CD14-positive monocyte (primary cell): ENCODE results near the gene BRD3OS. TPM values are rescaled to one million over a fixed set of nuclear protein-coding genes. Genes with fewer than 3 reads are reported as not detected.
A peak's percentile ranks its signal among the peaks of the same experiment; 100 is the strongest.

Source experiments
- DNase-seq, 3 donors: peaks; one replicate each; pipeline ENCODE4 v3.0.0-alpha.2; 2011 to 2022
- H2AFZ ChIP-seq: 2 replicates; pipeline ENCODE4 v1.6.0; 2012; ENCODE audit warnings: mild to moderate bottlenecking, low read depth, low read length, inconsistent platforms; ENCODE audit not compliant: insufficient read depth, poor library complexity, severe bottlenecking
- H3K27ac ChIP-seq, 2 donors: 1 replicate in 1 of 2; 2 replicates in 1 of 2; pipeline ENCODE4 v1.5.1; 2012 to 2013; ENCODE audit warnings: low read length in 2 of 2, control low read depth in 1 of 2, inconsistent platforms in 1 of 2, low read depth in 1 of 2, mild to moderate bottlenecking in 1 of 2
- H3K27me3 ChIP-seq, 2 donors: one replicate each; pipeline versions ENCODE4 v1.6.0 to v1.6.1; 2011 to 2013; ENCODE audit warnings: low read length in 2 of 2; ENCODE audit not compliant: control insufficient read depth in 2 of 2, insufficient read depth in 2 of 2
- H3K36me3 ChIP-seq, 2 donors: replicated peaks in 1 of 2; 1 replicate in 1 of 2; 2 replicates in 1 of 2; pipeline versions ENCODE4 v1.5.1 to v1.6.1; 2012 to 2013; ENCODE audit warnings: low read length in 2 of 2, control low read depth in 1 of 2, inconsistent platforms in 1 of 2, mild to moderate bottlenecking in 1 of 2; ENCODE audit not compliant: insufficient read depth in 2 of 2, control insufficient read depth in 1 of 2
- H3K4me1 ChIP-seq, 2 donors: 1 replicate in 1 of 2; 2 replicates in 1 of 2; pipeline versions ENCODE4 v1.5.1 to v1.6.1; 2012 to 2013; ENCODE audit warnings: low read length in 2 of 2, control low read depth in 1 of 2, inconsistent platforms in 1 of 2, mild to moderate bottlenecking in 1 of 2, moderate library complexity in 1 of 2; ENCODE audit not compliant: insufficient read depth in 2 of 2, control insufficient read depth in 1 of 2
- H3K4me2 ChIP-seq: replicated peaks from 2 replicates; pipeline ENCODE3; 2012; ENCODE audit warnings: low read length, moderate library complexity, mild to moderate bottlenecking; ENCODE audit not compliant: poor library complexity, severe bottlenecking; ENCODE audit errors: extremely low read depth
- H3K4me3 ChIP-seq, 3 experiments: fragments of 200-600 bp in 1 of 3; sonication (generic) in 1 of 3; replicated peaks in 1 of 3; 1 replicate in 2 of 3; 2 replicates in 1 of 3; pipeline ENCODE4 v1.5.1; 2011 to 2013; ENCODE audit warnings: low read length in 3 of 3, mild to moderate bottlenecking in 3 of 3, control low read depth in 2 of 3, low read depth in 2 of 3, inconsistent platforms in 1 of 3, moderate library complexity in 1 of 3
- H3K79me2 ChIP-seq: 2 replicates; pipeline ENCODE4 v1.6.0; 2012; ENCODE audit warnings: mild to moderate bottlenecking, control low read depth, inconsistent platforms, low read length, moderate library complexity; ENCODE audit not compliant: insufficient read depth
- H3K9ac ChIP-seq: 2 replicates; pipeline ENCODE4 v1.6.0; 2017; ENCODE audit warnings: low read length, mild to moderate bottlenecking; ENCODE audit not compliant: insufficient read depth, poor library complexity, severe bottlenecking
- H3K9me3 ChIP-seq, 2 donors: replicated peaks in 1 of 2; 1 replicate in 1 of 2; 2 replicates in 1 of 2; pipeline versions ENCODE4 v1.5.1 to v1.6.1; 2012 to 2013; ENCODE audit warnings: low read length in 2 of 2, control low read depth in 1 of 2; ENCODE audit not compliant: control insufficient read depth in 1 of 2, insufficient read depth in 1 of 2
- H4K20me1 ChIP-seq: 2 replicates; pipeline ENCODE4 v1.6.0; 2012; ENCODE audit warnings: mild to moderate bottlenecking, low read length, control low read depth, moderate library complexity; ENCODE audit not compliant: insufficient read depth
- H3K27ac Mint-ChIP-seq, 7 donors: one replicate each; pipeline ENCODE4 v1.8.0; 2020; ENCODE audit warnings: mild to moderate bottlenecking in 7 of 7, mixed read lengths in 7 of 7, moderate library complexity in 6 of 7, inconsistent platforms in 2 of 7
- H3K27me3 Mint-ChIP-seq, 3 donors: one replicate each; pipeline ENCODE4 v1.8.0; 2021 to 2022; ENCODE audit warnings: low read depth in 3 of 3, mild to moderate bottlenecking in 3 of 3, mixed read lengths in 3 of 3, moderate library complexity in 3 of 3, inconsistent platforms in 1 of 3
- H3K36me3 Mint-ChIP-seq, 2 donors: one replicate each; pipeline ENCODE4 v1.8.0; 2020; ENCODE audit warnings: mixed read lengths in 2 of 2, inconsistent platforms in 1 of 2, mild to moderate bottlenecking in 1 of 2
- H3K4me1 Mint-ChIP-seq: one replicate; pipeline ENCODE4 v1.8.0; 2020; ENCODE audit warnings: mild to moderate bottlenecking, mixed read lengths
- H3K4me3 Mint-ChIP-seq, 2 donors: one replicate each; pipeline ENCODE4 v1.8.0; 2020; ENCODE audit warnings: mild to moderate bottlenecking in 2 of 2, mixed read lengths in 2 of 2, moderate library complexity in 1 of 2
- H3K9me3 Mint-ChIP-seq, 7 donors: one replicate each; pipeline ENCODE4 v1.8.0; 2020 to 2022; ENCODE audit warnings: mixed read lengths in 7 of 7, mild to moderate bottlenecking in 6 of 7, moderate library complexity in 6 of 7, inconsistent platforms in 2 of 7
- WGBS: methylation state at CpG from one replicate; pipeline ENCODE4 v1.1.5; 2013; ENCODE audit warnings: missing lambda C conversion rate; ENCODE audit not compliant: insufficient coverage; 5-methylcytosine and 5-hydroxymethylcytosine counted together
- intact Hi-C, 2 donors: fragments of 100-400 bp; cut with micrococcal nuclease; formaldehyde crosslinking; loops; one replicate each; pipeline versions ENCODE4 v1.15.0 to v1.15.1; 2023
- polyA plus RNA-seq, 3 donors: library from polyadenylated mRNA; depleted of rRNA in 1 of 3; unstranded in 2 of 3; stranded (reverse) in 1 of 3; fragments of 300-500 nt in 2 of 3; fragments of >200 nt in 1 of 3; fragmentation: Illumina TruSeq in 2 of 3; gene quantifications; 1 replicate in 2 of 3; 2 replicates in 1 of 3; pipeline ENCODE4 v1.2.3, GENCODE V29; 2012 to 2021
- TF ChIP-seq, protein P1 (sequence below): fragments of 200-600 bp; IDR thresholded peaks from one replicate; pipeline ENCODE4 v1.8.0; 2022; ENCODE audit warnings: antibody characterized with exemption, mild to moderate bottlenecking

The BRD3OS gene
- polyA plus RNA-seq, 3 donors, result 2.9 to 6.8 (median 6.6) TPM

DNA sequence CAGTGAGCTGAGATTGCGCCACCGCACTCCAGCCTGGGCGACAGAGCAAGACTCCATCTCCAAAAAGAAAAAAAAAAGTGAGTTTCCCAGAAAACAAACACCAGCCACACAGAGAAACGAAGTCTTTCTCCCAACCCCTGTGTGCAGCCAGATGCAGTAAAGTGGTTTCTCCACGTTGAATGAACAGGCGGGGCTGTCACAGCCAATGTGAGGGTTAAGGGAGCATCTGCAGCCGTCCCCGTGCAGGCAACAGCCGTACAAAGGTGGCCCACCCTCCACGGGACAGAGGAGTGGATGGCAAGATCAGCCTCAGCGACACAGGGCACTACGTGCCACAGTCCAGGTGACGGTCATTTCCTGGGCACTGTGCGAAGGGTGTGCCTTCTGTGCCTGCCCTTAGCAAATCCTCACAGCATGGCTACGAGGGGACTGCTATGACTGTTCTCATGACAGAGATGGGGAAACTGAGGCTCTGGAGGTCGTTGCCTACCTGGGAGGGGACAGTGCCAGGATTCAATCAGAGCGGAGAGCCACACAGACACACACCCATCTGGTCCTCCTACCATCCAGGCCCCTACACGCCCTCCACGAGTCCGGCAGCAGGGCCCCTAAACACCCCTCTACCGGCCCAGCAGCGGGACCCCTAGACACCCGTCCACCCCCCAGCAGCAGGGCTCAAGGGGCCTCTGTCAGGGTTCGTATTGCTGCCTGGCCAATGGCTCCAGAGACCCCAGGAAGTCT lies 35.5 kb upstream of the BRD3OS start:
- Mint-ChIP-seq H3K27me3 (peaks cover 15 to 27% (median 27%) of the 10 kb centered on the region in 3 donors), H3K27ac (no peak overlapping the region), H3K4me1 (peaks cover 38% of the 10 kb centered on the region), H3K9me3 (peaks cover 0 to 6% (median 0%) of the 10 kb centered on the region in 7 donors), H3K4me3 (peak overlapping the region; percentile 88 to 89), H3K36me3 (peaks cover 3 to 8% of the 10 kb centered on the region in 2 donors)
- Histone ChIP-seq H3K79me2 (peaks cover 55% of the 10 kb centered on the region), H2AFZ (no peak overlapping the region), H4K20me1 (peaks cover 61% of the 10 kb centered on the region), H3K9ac (no peak overlapping the region), H3K36me3 (no peaks in the 10 kb centered on the region), H3K4me3 (peak overlapping the region in 1 of 3 experiments; percentile 91), H3K27ac (no peak overlapping the region), H3K4me2 (peak overlapping the region; percentile 96), H3K4me1 (peaks cover 26 to 39% of the 10 kb centered on the region in 2 donors), H3K9me3 (no peaks in the 10 kb centered on the region), H3K27me3 (peaks cover 0 to 15% of the 10 kb centered on the region in 2 donors)
- no peak for DNase-seq
- WGBS, result 91% methylated on average over 19 of the region's 24 CpGs
- intact Hi-C loops, result loop anchor here in 1 of 2 donors (5.0 kb wide), 1 partner anchor 32 kb away; no protein-coding TSS in a partner anchor
- TF ChIP-seq, protein P1, sequence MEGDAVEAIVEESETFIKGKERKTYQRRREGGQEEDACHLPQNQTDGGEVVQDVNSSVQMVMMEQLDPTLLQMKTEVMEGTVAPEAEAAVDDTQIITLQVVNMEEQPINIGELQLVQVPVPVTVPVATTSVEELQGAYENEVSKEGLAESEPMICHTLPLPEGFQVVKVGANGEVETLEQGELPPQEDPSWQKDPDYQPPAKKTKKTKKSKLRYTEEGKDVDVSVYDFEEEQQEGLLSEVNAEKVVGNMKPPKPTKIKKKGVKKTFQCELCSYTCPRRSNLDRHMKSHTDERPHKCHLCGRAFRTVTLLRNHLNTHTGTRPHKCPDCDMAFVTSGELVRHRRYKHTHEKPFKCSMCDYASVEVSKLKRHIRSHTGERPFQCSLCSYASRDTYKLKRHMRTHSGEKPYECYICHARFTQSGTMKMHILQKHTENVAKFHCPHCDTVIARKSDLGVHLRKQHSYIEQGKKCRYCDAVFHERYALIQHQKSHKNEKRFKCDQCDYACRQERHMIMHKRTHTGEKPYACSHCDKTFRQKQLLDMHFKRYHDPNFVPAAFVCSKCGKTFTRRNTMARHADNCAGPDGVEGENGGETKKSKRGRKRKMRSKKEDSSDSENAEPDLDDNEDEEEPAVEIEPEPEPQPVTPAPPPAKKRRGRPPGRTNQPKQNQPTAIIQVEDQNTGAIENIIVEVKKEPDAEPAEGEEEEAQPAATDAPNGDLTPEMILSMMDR, result no peak

DNA sequence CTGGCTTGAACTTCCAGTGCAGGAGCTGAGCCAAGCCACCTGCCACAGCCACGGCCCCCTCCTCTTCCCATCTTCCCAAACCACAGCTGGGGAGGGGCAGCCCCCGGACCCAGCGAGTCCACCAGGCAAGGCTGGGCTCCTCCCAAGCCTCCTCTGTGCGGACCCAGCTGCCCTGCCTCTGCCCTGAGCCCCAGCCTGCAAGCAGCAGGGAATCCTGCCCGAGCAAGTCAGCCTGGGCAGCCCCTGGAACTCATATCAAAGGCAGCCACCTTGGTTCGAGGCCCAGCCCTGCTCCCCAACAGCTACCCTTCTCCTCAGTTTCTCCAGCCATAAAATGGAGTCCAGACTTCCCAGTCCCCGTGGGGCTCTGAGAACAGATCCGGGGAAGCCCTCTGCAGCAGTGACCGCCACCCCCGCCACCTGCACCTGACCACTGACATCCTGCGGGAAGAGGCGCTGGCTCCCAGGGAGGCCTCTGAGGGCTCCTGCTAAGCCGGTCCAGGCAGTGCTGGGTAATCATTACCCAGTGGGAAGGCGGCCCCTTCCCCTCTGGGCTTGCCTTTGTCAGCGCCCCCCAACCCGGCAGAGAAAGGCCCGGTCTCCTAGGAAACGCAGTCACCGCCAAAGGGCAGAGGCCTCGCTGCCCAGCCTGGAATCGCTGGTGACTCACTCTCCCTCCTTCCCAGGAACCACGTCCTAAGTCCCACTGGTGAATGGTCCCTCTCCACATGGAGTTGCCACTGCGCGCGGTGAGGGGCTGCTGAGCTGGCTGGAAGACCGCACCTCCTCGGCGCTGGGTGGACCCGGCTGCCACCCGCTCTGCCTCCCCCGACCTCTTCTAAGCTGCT lies 34.7 kb upstream of the BRD3OS start:
- 56% methylated on average over 26 of the region's 31 CpGs for WGBS
- peak overlapping the region; percentile 59 to 91 (median 63) for H3K4me3 ChIP-seq
- intact Hi-C loops, result loop anchor here in 1 of 2 donors (5.0 kb wide), 1 partner anchor 33 kb away; no protein-coding TSS in a partner anchor
- Mint-ChIP-seq H3K9me3 (peaks cover 0 to 6% (median 0%) of the 10 kb centered on the region in 7 donors), H3K36me3 (peaks cover 2 to 5% of the 10 kb centered on the region in 2 donors), H3K27me3 (peaks cover 19 to 27% (median 27%) of the 10 kb centered on the region in 3 donors), H3K4me1 (peaks cover 38% of the 10 kb centered on the region), H3K27ac (peak overlapping the region in 1 of 7 donors; percentile 42), H3K4me3 (peak overlapping the region; percentile 88 to 89)
- TF ChIP-seq, protein P1, result no peak
- no peaks in the 10 kb centered on the region for H3K9me3 ChIP-seq
- no peaks in the 10 kb centered on the region for H3K36me3 ChIP-seq
- peaks cover 47% of the 10 kb centered on the region for H3K79me2 ChIP-seq
- H3K4me2 ChIP-seq, result peak overlapping the region; percentile 96
- peak in 1 of 3 donors; percentile 12 for DNase-seq
- H3K4me1 ChIP-seq, result peaks cover 26 to 39% of the 10 kb centered on the region in 2 donors
- peaks cover 53% of the 10 kb centered on the region for H4K20me1 ChIP-seq
- peak overlapping the region; percentile 64 for H3K9ac ChIP-seq
- no peak overlapping the region for H3K27ac ChIP-seq
- no peak overlapping the region for H2AFZ ChIP-seq
- peaks cover 0 to 15% of the 10 kb centered on the region in 2 donors for H3K27me3 ChIP-seq
